Stomach (tissue), 9 donors: ENCODE results near the gene CCN5. TPM values are rescaled to one million over a fixed set of nuclear protein-coding genes. Genes with fewer than 3 reads are reported as not detected.

Experiments used
- DNase-seq, 2 donors: peaks; one replicate each; pipeline versions ENCODE4 v3.0.0 to v3.0.0-alpha.2; 2013 to 2019
- H3K27ac ChIP-seq, 5 donors: fragments of 200-600 bp in 4 of 5; sonication (generic) in 4 of 5; one replicate each; pipeline ENCODE4 v1.5.1; 2013 to 2019; ENCODE audit warnings: mild to moderate bottlenecking in 1 of 5, moderate library complexity in 1 of 5
- H3K27me3 ChIP-seq, 3 donors: fragments of 200-600 bp; sonication (generic); one replicate each; pipeline ENCODE4 v1.5.1; 2017 to 2019; ENCODE audit warnings: mixed run types in 1 of 3
- H3K36me3 ChIP-seq, 4 donors: fragments of 200-600 bp; sonication (generic); 1 replicate in 3 of 4; 2 replicates in 1 of 4; pipeline ENCODE4 v1.5.1; 2016 to 2019
- H3K4me1 ChIP-seq, 4 donors: fragments of 200-600 bp; sonication (generic); one replicate each; pipeline ENCODE4 v1.5.1; 2016 to 2019
- H3K4me3 ChIP-seq, 4 donors: fragments of 200-600 bp; sonication (generic) in 3 of 4; one replicate each; pipeline ENCODE4 v1.5.1; 2016 to 2019; ENCODE audit warnings: mild to moderate bottlenecking in 1 of 4
- H3K9me3 ChIP-seq, 4 donors: fragments of 200-600 bp; sonication (generic); one replicate each; pipeline ENCODE4 v1.5.1; 2016 to 2019
- CTCF ChIP-seq, 7 experiments: fragments of 450-650 bp in 4 of 7; fragments of 200-600 bp in 3 of 7; sonication (generic) in 3 of 7; IDR thresholded peaks; one replicate each; pipeline ENCODE4 v1.5.1; 2016 to 2019; ENCODE audit warnings: antibody characterized with exemption in 7 of 7, control low read depth in 2 of 7, mild to moderate bottlenecking in 1 of 7
- EP300 ChIP-seq: sonication (generic); formaldehyde crosslinking; IDR thresholded peaks from one replicate; pipeline ENCODE4 v1.6.1; 2017; ENCODE audit warnings: antibody characterized with exemption
- POLR2A ChIP-seq, 4 donors: fragments of 450-650 bp; IDR thresholded peaks; one replicate each; pipeline ENCODE4 v1.6.1; 2016; ENCODE audit warnings: antibody characterized with exemption in 4 of 4, control low read depth in 2 of 4, mild to moderate bottlenecking in 1 of 4, moderate library complexity in 1 of 4
- POLR2AphosphoS5 ChIP-seq, 3 donors: sonication (generic); formaldehyde crosslinking; IDR thresholded peaks; one replicate each; pipeline ENCODE4 v1.6.1; 2016; ENCODE audit warnings: antibody characterized with exemption in 3 of 3
- WGBS, 5 donors: extraction: QIAGEN DNeasy Blood & Tissue Kit in 3 of 5; methylation state at CpG; one replicate each; pipeline versions ENCODE4 v1.1.5 to v1.1.7; 2013 to 2018; 5-methylcytosine and 5-hydroxymethylcytosine counted together
- intact Hi-C: fragments of 100-400 bp; cut with DNase I; formaldehyde crosslinking; loops from one replicate; pipeline ENCODE4 v1.15.1; 2023; ENCODE audit warnings: low total_unique reads
- polyA plus RNA-seq, 3 donors: library from polyadenylated mRNA; stranded (reverse); fragments of 200-250 nt; gene quantifications; one replicate each; pipeline ENCODE4 v1.2.3, GENCODE V29; 2013
- total RNA-seq, 5 donors: library from RNA; depleted of rRNA; stranded (reverse); fragments of >200 nt; gene quantifications; one replicate each; pipeline versions ENCODE4 v1.1.0 to v1.2.3, GENCODE V29; 2014 to 2016
- donor health status: healthy with polysubstance abuse.
- donor health status: Bipolar disorder and iron deficiency.
- donor health status: healthy.

CCN5 gene
- total and polyA plus RNA-seq, 8 donors, result 2.5 to 193 (median 8.2) TPM; not detected in 3

GRCh38 chr20:44727651-44728050 lies 12.5 kb downstream of the CCN5 start:
- TF ChIP-seq EP300 (no peak), CTCF (IDR thresholded peaks at IDR 0.05) (no peak), POLR2A (IDR thresholded peaks at IDR 0.05) (no peak), POLR2AphosphoS5 (IDR thresholded peaks at IDR 0.05) (no peak)
- Histone ChIP-seq H3K27me3 (peaks cover 0 to 10% (median 0%) of the 10 kb centered on the region in 3 donors), H3K36me3 (no peaks in the 10 kb centered on the region), H3K4me1 (peaks cover 17 to 35% (median 25%) of the 10 kb centered on the region in 4 donors), H3K4me3 (no peak overlapping the region), H3K27ac (no peak overlapping the region), H3K9me3 (no peaks in the 10 kb centered on the region)
- WGBS, 5 donors, result 69 to 88% (median 76%) methylated on average over 2 of the region's 2 CpGs
- intact Hi-C loops, result no loop called here
- no peak for DNase-seq

- Histone ChIP-seq H3K27ac (peak overlapping the region in 1 of 5 donors; percentile 38), H3K4me1 (peaks cover 17 to 44% (median 32%) of the 10 kb centered on the region in 4 donors), H3K36me3 (no peaks in the 10 kb centered on the region), H3K9me3 (no peaks in the 10 kb centered on the region), H3K27me3 (peaks cover 0 to 10% (median 0%) of the 10 kb centered on the region in 3 donors), H3K4me3 (no peak overlapping the region)
- DNase-seq, result peak; percentile 77
- 15 to 21% (median 17%) methylated on average over 9 of the region's 9 CpGs for WGBS, 5 donors
- TF ChIP-seq POLR2A (IDR thresholded peaks at IDR 0.05) (no peak), POLR2AphosphoS5 (IDR thresholded peaks at IDR 0.05) (peak in 1 of 3 donors; percentile 27)
- intact Hi-C loops, result no loop called here
Observed at GRCh38 chr20:44728801-44729443, 13.8 kb downstream of the CCN5 start.

GRCh38 chr20:44730441-44730840 lies 15.3 kb downstream of the CCN5 start:
- Histone ChIP-seq H3K4me3 (no peak overlapping the region), H3K4me1 (peaks cover 17 to 44% (median 35%) of the 10 kb centered on the region in 4 donors), H3K27me3 (peaks cover 0 to 4% (median 0%) of the 10 kb centered on the region in 3 donors), H3K36me3 (no peaks in the 10 kb centered on the region), H3K9me3 (no peaks in the 10 kb centered on the region), H3K27ac (no peak overlapping the region)
- 66 to 84% (median 76%) methylated on average over 2 of the region's 2 CpGs for WGBS, 5 donors
- DNase-seq, result no peak
- TF ChIP-seq POLR2AphosphoS5 (IDR thresholded peaks at IDR 0.05) (no peak), EP300 (no peak), POLR2A (IDR thresholded peaks at IDR 0.05) (no peak), CTCF (IDR thresholded peaks at IDR 0.05) (no peak)
- intact Hi-C loops, result loop anchor here (5.0 kb wide), 1 partner anchor 43 kb away; no protein-coding TSS in a partner anchor

- no peaks in the 10 kb centered on the region for H3K36me3 ChIP-seq
- 39 to 70% (median 46%) methylated on average over 3 to 8 of the region's 8 CpGs for WGBS, 5 donors
- H3K4me3 ChIP-seq, result no peak overlapping the region
- H3K9me3 ChIP-seq, result no peaks in the 10 kb centered on the region
- no peak for TF ChIP-seq POLR2AphosphoS5 (IDR thresholded peaks at IDR 0.05)
- no peak for TF ChIP-seq POLR2A (IDR thresholded peaks at IDR 0.05)
- TF ChIP-seq CTCF (IDR thresholded peaks at IDR 0.05), result no peak
- no peak for TF ChIP-seq EP300
- H3K4me1 ChIP-seq, result peaks cover 17 to 44% (median 38%) of the 10 kb centered on the region in 4 donors
- intact Hi-C loops, result loop anchor here (5.0 kb wide), 1 partner anchor 44 kb away; no protein-coding TSS in a partner anchor
- peak overlapping the region in 3 of 5 donors; percentile 31 to 56 (median 41) for H3K27ac ChIP-seq
- DNase-seq, result peak in 1 of 2 donors; percentile 81
- peaks cover 0 to 4% (median 0%) of the 10 kb centered on the region in 3 donors for H3K27me3 ChIP-seq
Observed at GRCh38 chr20:44731657-44732056, 16.5 kb downstream of the CCN5 start.

GRCh38 chr20:44732327-44732726 lies 17.2 kb downstream of the CCN5 start:
- no peaks in the 10 kb centered on the region for H3K9me3 ChIP-seq
- no peaks in the 10 kb centered on the region for H3K36me3 ChIP-seq
- H3K27me3 ChIP-seq, result peaks cover 0 to 4% (median 0%) of the 10 kb centered on the region in 3 donors
- 20 to 57% (median 50%) methylated on average over 6 of the region's 6 CpGs for WGBS, 5 donors
- no peak overlapping the region for H3K4me3 ChIP-seq
- intact Hi-C loops, result loop anchor here (5.0 kb wide), 1 partner anchor 45 kb away; no protein-coding TSS in a partner anchor
- peak overlapping the region in 4 of 5 donors; percentile 31 to 56 (median 44) for H3K27ac ChIP-seq
- H3K4me1 ChIP-seq, result peaks cover 17 to 44% (median 38%) of the 10 kb centered on the region in 4 donors
- no peak for DNase-seq
- TF ChIP-seq POLR2AphosphoS5 (IDR thresholded peaks at IDR 0.05), result peak in 1 of 3 donors; percentile 39
- TF ChIP-seq EP300, result no peak
